Measurements from ENCODE around the gene TRPM6.
"Not testable (repeated sequence)": the region's sequence is repeated elsewhere in the genome, so short reads cannot be mapped to it uniquely, and the experiment has no call there.

Gene TRPM6

DNA sequence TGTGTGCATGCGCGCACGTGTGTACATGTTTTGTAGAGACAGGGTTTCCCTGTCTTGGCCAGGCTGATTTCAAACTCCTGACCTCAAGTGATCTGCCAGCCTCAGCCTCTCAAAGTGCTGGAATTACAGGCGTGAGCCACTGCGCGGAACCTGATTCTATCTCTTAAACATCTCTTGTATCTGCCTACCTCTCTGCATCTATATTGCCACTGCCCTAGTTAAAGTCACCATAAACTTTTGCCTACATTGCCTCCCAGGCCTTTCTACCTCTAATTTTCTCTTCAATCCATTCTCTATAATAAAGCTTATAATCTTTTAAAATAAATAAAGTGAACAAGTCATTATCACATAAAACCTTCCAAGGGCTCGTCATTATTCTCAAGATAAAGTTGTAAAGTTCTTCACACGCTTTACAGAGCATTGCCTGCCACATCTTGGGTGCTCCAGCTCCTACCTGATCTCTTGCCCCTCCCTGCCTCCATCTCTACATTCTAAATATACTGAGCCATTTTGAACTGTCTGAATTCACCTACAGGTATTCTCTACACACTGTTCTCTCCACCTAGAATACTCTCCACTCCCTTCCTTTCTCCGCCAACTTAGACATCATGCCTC, 15.0 kb downstream of the TRPM6 start:
- no peak overlapping the region for H3K4me3 ChIP-seq (ENCODE audit: low read depth, low read length)
- TF ChIP-seq, protein P1, sequence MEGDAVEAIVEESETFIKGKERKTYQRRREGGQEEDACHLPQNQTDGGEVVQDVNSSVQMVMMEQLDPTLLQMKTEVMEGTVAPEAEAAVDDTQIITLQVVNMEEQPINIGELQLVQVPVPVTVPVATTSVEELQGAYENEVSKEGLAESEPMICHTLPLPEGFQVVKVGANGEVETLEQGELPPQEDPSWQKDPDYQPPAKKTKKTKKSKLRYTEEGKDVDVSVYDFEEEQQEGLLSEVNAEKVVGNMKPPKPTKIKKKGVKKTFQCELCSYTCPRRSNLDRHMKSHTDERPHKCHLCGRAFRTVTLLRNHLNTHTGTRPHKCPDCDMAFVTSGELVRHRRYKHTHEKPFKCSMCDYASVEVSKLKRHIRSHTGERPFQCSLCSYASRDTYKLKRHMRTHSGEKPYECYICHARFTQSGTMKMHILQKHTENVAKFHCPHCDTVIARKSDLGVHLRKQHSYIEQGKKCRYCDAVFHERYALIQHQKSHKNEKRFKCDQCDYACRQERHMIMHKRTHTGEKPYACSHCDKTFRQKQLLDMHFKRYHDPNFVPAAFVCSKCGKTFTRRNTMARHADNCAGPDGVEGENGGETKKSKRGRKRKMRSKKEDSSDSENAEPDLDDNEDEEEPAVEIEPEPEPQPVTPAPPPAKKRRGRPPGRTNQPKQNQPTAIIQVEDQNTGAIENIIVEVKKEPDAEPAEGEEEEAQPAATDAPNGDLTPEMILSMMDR (IDR thresholded peaks at IDR 0.05; ENCODE audit: borderline replicate concordance, insufficient read depth, low read depth, low read length): no peak

DNA sequence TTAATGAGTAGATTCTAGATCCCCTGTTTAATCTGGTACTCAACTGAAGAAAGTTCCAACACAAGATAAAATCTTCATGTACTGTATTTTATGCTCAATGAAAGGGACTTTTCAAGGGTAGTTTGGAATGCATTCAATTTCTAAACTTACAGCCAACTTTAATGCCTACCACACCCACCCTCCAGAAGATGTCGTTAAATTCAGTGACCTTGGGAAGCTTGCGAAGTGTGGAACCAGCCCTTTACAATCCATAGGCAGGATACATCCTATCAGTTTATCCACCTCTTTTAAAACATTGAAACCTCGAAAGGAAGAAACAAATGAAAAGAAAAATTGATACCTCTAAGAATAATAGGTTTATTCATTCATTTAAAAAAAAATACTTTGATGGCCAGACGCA, 20.2 kb downstream of the TRPM6 start:
- TF ChIP-seq, protein P1 (IDR thresholded peaks at IDR 0.05; ENCODE audit: borderline replicate concordance, insufficient read depth, low read depth, low read length): no peak
- H3K4me3 ChIP-seq (ENCODE audit: low read depth, low read length): no peak overlapping the region

DNA sequence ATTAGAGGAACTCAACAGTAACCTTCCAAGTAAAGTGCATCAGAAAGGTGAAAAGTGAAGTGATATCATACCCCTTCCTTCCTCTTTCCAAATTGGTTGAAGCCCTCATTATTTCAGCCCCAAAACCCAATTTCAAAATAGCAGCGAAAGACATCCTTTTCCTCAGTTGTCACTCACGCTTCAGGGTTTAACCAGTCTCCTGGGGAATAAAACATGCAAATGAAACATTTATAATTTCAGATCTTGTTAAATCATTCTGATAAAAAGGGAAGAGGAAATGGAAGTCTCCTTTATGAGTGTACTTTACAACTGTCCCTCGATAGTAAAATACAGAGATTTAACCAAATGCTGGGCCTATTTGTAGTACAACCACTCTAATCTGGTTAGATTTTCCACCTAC, 22.5 kb downstream of the TRPM6 start:
- TF ChIP-seq, protein P1 (IDR thresholded peaks at IDR 0.05; ENCODE audit: borderline replicate concordance, insufficient read depth, low read depth, low read length): no peak
- H3K4me3 ChIP-seq (ENCODE audit: low read depth, low read length): no peak overlapping the region

DNA sequence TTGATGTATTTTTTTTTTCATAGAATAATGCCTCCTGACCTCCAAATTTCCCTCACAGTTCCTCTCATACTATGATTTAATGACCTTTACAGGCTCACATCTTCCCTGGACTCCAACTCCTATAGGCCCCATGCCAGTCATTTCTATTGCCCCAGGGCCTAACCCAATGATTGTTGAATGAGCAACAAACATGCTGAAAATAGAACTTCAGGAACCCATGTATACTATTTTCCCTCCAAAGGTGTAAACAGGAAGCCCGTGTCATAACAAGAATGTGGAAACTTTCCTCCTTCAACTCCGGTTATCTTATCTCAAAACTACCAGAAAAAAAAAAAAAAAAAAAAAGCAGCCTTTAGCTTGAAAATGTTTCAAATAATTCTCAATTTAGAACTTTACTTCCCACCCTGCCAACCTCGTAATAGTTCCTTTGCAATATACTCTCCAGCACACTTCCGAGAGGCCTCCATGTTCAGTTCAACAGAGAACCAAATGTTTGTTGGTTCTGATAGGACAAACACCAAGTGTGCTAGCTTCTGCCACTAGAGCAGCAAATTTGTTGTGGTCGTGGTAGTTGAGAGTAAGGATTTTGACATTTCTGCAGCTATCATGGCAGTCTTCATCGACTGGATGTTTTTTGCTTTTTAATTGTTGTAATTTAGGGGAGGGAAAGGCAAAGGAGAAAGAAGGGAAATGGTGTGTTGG, 25.8 kb downstream of the TRPM6 start:
- no peak overlapping the region for H3K4me3 ChIP-seq (ENCODE audit: low read depth, low read length)
- TF ChIP-seq, protein P1 (IDR thresholded peaks at IDR 0.05; ENCODE audit: borderline replicate concordance, insufficient read depth, low read depth, low read length): no peak

DNA sequence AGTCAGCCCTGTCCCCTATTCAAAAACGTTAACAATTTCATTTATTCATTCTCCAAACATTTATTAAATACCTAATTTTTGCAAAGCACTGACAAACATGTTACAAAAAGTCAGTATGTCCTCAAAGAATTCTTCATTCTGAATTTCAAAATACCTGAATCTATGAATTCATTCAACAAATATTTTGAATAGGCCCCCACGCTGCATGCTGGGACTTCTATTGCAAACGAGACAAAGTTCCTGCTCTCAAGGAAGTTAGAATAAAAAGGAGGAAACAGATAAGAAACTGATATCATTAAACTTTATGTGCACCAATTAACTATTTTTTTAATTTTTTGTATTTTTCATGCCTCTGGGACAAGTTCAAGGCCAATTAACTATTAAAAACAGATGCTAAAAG, 26.6 kb downstream of the TRPM6 start:
- TF ChIP-seq, protein P1 (IDR thresholded peaks at IDR 0.05; ENCODE audit: borderline replicate concordance, insufficient read depth, low read depth, low read length): no peak

DNA sequence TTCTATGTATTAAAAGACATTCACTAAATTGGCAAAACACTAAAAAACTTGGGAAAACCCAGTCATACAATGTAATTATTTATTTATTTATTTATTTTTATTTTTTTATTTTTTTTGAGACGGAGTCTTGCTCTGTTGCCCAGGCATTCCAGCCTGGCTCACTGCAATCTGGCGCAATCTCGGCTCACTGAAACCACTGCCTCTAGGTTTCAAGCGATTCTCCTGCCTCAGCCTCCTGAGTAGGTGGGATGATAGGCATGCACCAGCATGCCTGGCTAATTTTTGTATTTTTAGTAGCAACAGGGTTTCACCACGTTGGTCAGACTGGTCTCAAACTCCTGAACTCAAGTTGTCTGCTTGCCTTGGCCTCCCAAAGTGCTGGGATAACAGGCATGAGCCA, 27.5 kb downstream of the TRPM6 start:
- not testable (repeated sequence) for H3K4me3 ChIP-seq (ENCODE audit: low read depth, low read length)

More for the DNA sequence above, 26.6 kb downstream of the TRPM6 start:
- no peak overlapping the region for H3K4me3 ChIP-seq (ENCODE audit: low read depth, low read length)

DNA sequence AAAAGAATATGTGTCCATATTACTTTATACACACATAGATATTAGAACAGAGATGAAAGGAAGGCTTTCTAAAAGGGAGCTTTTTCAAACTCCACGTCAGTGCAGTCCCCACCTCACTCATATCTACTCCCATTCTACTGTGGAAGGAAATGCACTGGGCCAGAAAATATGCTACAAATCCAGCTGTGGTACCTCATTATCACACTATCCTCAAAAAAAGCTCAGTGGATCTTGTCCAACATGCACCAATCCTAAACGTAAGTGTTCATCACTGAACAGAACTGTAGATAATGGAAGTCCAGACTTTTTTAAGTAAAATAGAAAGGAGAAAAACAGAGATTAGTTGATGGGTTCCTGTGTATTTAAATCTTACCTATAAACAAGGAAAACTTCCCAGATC, 27.9 kb downstream of the TRPM6 start:
- TF ChIP-seq, protein P1 (IDR thresholded peaks at IDR 0.05; ENCODE audit: borderline replicate concordance, insufficient read depth, low read depth, low read length): no peak
- no peak overlapping the region for H3K4me3 ChIP-seq (ENCODE audit: low read depth, low read length)

Measured in GM12875 (cell line).